ENCODE data around the gene ATP5F1E. TPM values are rescaled to one million over a fixed set of nuclear protein-coding genes. Genes with fewer than 3 reads are reported as not detected.

The ATP5F1E gene
- total and polyA plus RNA-seq, 2 donors (not counting 3 experiments of a cell fraction or from before 2014, with no cell fraction given) = 29.0 to 107 TPM

DNA sequence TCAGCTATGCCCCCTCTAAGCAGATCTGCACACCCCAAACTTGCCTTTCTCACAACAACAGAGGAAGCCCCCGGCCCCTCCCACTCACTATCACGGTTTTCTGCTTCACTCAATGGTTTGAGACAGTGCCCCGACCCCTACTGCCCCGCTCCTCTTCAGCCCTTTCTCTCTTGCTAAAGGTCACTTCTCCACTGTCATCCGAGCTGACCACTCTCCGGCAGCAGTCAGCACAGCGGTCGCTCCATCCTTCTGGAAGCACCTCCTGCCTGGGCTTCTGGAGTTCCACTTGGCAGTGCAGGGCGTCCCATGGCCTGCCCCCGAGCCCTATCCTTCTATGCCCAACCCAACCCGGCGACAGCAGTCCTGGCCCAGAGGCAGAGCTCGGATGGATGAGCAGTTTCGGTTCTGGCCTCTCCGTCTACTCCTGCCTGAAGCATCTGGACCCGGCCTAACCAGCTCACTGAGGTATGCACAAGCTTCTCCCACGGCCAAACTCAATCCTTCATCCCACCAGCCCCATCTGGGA lies 29.2 kb downstream of the ATP5F1E start:
- TF ChIP-seq POLR2A (IDR thresholded peaks at IDR 0.05; ENCODE audit: low read depth, low read length) (no peak), GATA2 (IDR thresholded peaks at IDR 0.05; ENCODE audit: insufficient read depth, insufficient read length, low read depth, low read length) (no peak), FOS (IDR thresholded peaks at IDR 0.05; ENCODE audit: borderline replicate concordance, insufficient read depth, low read length) (no peak), MYC (IDR thresholded peaks at IDR 0.05; ENCODE audit: low read depth, low read length) (no peak), JUN (IDR thresholded peaks at IDR 0.05; ENCODE audit: borderline replicate concordance, insufficient read depth, insufficient read length, low read depth) (no peak), EZH2 (IDR thresholded peaks at IDR 0.05; ENCODE audit: borderline replicate concordance, low read depth, low read length, severe bottlenecking) (no peak), POLR2AphosphoS5 (IDR thresholded peaks at IDR 0.05; ENCODE audit: insufficient read depth, low read depth, low read length) (no peak)
- TF ChIP-seq, protein P1, sequence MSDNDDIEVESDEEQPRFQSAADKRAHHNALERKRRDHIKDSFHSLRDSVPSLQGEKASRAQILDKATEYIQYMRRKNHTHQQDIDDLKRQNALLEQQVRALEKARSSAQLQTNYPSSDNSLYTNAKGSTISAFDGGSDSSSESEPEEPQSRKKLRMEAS (IDR thresholded peaks at IDR 0.05; ENCODE audit: insufficient read depth, insufficient read length) = no peak
- TF ChIP-seq, protein P2, sequence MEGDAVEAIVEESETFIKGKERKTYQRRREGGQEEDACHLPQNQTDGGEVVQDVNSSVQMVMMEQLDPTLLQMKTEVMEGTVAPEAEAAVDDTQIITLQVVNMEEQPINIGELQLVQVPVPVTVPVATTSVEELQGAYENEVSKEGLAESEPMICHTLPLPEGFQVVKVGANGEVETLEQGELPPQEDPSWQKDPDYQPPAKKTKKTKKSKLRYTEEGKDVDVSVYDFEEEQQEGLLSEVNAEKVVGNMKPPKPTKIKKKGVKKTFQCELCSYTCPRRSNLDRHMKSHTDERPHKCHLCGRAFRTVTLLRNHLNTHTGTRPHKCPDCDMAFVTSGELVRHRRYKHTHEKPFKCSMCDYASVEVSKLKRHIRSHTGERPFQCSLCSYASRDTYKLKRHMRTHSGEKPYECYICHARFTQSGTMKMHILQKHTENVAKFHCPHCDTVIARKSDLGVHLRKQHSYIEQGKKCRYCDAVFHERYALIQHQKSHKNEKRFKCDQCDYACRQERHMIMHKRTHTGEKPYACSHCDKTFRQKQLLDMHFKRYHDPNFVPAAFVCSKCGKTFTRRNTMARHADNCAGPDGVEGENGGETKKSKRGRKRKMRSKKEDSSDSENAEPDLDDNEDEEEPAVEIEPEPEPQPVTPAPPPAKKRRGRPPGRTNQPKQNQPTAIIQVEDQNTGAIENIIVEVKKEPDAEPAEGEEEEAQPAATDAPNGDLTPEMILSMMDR (IDR thresholded peaks at IDR 0.05; ENCODE audit: extremely low read depth in 1 of 2, insufficient read depth in 1 of 2, low read depth in 1 of 2, low read length in 2 of 2) = no peak
- FAIRE-seq = no peak
- H3K9me1 ChIP-seq (replicated peaks; ENCODE audit: control insufficient read depth, extremely low read depth, insufficient read depth, low read length) = no peaks in the 10 kb centered on the region
- intact Hi-C loops (cut with micrococcal nuclease) (no loop called here), dilution Hi-C loops (cut with MboI; ENCODE audit: extremely low pct_ligation_motif_present, low sequenced_read_pairs) (no loop called here)
- no peak overlapping the region for H3K4me2 ChIP-seq (ENCODE audit: insufficient read depth, low read length)
- no peaks in the 10 kb centered on the region for H3K9me3 ChIP-seq (replicated peaks; ENCODE audit: control insufficient read depth, insufficient read depth, low read length)
- H3K27ac ChIP-seq (ENCODE audit: insufficient read depth, low read depth, low read length) = no peak overlapping the region
- peaks cover 42% of the 10 kb centered on the region for H3K79me2 ChIP-seq (ENCODE audit: control insufficient read depth, insufficient read depth, low read length)
- POLR2A ChIA-PET = no interaction called here
- CTCF ChIA-PET = no interaction called here
- H2AFZ ChIP-seq (ENCODE audit: low read depth, low read length) = no peak overlapping the region
- H3K9ac ChIP-seq (replicated peaks; ENCODE audit: extremely low read depth, insufficient read depth, low read length) = no peak overlapping the region
- no peaks in the 10 kb centered on the region for H3K27me3 ChIP-seq (ENCODE audit: control insufficient read depth in 2 of 2, insufficient read depth in 2 of 2, low read length in 2 of 2)
- peaks cover 20% of the 10 kb centered on the region for H3K4me1 ChIP-seq (ENCODE audit: control insufficient read depth, extremely low read depth, insufficient read depth, low read length)
- no peak overlapping the region for H3K4me3 ChIP-seq (replicated peaks in 1 of 3; ENCODE audit: insufficient read depth in 1 of 3, low read depth in 1 of 3, low read length in 3 of 3)
- DNase-seq (ENCODE audit: low read depth, low spot score) = no peak
- BruUV-seq (replicated peaks) = no TSS peak
- H4K20me1 ChIP-seq (replicated peaks; ENCODE audit: control insufficient read depth, extremely low read depth, insufficient read depth, low read length) = no peaks in the 10 kb centered on the region
- H3K36me3 ChIP-seq (ENCODE audit: control insufficient read depth in 2 of 2, extremely low read depth in 1 of 2, insufficient read depth in 2 of 2, low read length in 2 of 2) = peaks cover 0 to 32% of the 10 kb centered on the region in 2 experiments

Data from endothelial cell of umbilical vein (primary cell).